GM18868 (cell line): ENCODE results near the gene TP53BP2.
"Not testable (repeated sequence)": the region's sequence is repeated elsewhere in the genome, so short reads cannot be mapped to it uniquely, and the experiment has no call there.

ENCODE experiments used
- ATAC-seq: cut with Tn5 transposase; IDR thresholded peaks from one replicate; pipeline ENCODE4 v1.9.1; 2021; ENCODE audit warnings: mild to moderate bottlenecking, moderate library complexity; ENCODE audit not compliant: unreplicated experiment

The TP53BP2 gene

DNA sequence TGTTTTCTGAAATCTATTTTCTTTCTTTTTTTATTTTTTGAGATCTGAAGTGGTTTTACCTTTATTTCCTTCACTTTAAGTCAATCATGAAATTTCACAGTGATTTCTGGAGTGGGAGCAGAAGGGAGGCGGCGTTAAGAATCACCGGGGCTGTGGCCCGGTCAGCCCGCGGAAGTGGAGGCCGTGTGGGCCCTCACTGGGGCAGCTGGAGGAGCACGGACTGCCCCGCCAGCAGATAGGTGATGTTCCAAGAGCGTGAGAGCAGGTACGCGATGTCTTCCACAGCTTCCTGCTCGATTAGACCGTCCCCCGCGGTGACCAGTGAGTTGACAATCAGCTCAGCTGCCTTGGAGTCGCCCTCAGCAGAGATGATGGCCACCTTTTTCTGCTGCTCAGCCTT is 10.6 kb upstream of the TP53BP2 start:
- no peak for ATAC-seq

DNA sequence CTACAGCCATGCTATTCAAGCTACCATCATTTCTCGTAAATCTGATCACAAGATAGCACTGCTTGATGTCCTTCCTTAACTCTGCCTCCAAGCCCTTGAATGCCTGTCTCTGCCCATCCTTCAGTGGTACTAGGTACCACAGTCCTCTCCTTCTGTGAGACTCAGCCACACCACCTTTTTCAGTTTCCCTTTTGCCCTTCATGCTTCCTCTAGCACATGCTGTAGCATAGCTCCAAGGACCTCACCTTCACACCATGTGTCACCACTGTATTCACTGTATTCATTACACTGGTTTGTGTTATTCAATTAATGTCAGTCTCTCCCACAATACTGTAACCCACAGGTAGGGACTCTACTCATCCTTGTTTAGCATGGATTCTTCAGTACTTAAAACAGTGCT is 8.0 kb upstream of the TP53BP2 start:
- ATAC-seq = no peak

DNA sequence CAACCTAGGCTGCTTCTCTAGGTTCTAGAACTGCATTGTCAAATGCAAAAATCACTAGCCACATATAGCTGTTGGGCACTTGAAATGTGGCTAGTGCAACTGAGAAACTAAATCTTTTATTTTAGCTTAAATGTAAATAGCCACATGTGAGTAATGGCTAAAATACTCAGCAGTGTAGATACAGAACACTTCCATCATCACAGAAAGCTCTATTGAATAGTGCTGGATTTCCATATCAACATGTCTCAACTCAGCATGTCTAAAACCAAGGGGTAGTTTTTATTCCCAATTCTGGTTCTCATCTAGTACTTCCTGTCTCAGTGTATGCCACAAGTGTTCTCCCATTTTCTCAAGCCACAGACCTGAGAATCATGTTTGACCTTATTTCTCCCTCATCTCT is 7.5 kb upstream of the TP53BP2 start:
- no peak for ATAC-seq

DNA sequence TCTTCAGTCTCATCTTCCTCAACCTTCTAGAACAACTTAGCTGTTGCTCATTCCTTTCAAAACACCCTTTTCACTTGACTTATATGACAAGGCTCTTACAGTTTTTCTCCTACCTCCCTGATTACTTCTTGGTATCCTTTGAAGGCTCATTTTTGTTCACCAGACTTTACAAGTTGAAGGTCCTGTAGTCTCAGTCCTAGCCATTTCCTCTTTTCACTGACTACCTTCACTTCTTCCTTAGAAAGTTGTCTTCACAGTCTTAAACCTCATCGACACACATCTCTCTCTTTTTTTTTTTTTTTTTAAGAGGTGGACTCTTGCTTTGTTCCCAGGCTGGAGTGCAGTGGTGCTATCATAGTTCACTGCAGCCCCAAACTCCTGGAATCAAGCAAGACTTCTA is 6.6 kb upstream of the TP53BP2 start:
- ATAC-seq = no peak

DNA sequence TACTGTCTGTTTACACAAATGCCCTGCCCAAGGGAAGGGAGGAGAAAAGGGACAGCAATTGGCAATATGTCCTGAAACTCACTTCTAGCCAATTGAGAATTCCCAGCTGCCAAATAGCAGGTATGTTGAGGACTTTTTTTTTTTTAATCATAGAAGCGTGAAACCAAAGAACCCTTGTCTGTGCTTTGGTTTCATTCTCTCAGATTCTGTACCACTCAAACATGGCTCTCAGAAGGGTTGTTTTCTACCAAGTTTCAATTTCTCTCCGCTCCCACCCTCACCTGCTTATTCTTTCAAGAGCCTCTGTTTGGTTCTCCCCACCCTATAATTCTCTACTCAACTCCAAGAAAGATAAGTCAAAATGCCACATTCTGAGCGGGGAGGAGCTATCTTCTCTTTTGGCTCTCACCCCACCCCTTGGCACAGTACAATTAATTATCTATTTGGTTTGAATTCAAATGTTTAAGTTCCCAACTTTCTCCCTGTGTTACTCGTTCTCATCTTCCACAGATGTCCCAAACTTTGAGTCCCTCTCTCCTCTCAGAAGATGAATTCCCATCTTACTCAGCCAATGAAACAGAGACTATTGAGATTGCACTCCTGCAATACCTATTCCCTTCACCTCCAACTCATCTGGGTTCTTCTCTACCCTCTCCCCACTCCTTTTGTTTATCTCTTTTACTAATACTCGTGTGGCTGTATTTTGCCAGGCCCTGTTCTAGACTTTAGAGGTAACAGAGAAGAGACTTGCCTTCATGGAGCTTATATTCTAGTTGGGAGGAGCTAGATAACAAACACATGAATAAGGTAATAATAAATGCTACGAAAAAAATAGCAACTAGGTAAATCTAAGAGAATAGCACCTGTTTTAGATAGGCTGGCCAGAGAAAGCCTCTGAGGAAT is 3.9 kb upstream of the TP53BP2 start:
- peak; percentile 24 for ATAC-seq

DNA sequence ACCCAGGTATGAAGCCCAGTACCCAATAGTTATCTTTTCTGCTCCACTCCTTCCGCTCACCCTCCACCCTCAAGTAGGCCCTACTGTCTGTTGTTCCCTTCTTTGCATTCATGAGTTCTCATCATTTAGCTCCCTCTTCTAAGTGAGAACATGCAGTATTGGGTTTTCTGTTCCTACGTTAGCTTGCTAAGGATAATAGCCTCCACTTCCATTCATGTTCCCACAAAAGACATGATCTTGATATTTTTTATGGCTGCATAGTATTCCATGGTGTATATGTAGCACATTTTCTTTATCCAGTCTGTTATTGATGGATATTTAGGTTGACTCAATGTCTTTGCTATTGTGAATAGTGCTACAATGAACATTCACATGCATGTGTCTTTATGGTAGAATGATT is 2.8 kb upstream of the TP53BP2 start:
- no peak for ATAC-seq

DNA sequence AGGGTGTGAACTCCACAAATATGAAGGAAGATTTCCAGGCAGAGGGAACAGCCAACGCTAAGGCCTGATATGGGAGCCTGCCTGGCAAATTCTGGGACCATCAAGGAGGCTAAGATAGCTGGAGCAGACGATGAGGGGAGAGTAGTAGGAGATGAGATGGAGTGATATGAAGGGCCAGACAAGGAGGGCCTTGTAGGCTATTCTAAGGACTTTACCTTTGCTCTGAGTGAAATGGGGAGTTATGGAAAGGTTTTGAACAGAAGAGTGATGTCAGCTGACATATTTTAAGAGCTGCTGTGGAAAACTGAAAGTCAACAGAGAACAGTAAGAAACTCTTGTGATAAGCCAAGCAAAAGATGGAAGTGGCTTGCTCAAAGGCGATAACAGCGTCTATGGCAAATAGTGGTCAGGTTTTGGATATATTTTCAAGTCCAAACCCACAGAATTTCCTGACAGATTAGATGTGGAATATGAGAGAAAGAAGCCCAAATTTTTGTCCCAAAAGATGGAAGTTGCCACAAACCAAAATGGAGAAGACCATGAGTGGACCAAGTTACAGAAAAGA is 2.1 kb upstream of the TP53BP2 start:
- no peak for ATAC-seq

DNA sequence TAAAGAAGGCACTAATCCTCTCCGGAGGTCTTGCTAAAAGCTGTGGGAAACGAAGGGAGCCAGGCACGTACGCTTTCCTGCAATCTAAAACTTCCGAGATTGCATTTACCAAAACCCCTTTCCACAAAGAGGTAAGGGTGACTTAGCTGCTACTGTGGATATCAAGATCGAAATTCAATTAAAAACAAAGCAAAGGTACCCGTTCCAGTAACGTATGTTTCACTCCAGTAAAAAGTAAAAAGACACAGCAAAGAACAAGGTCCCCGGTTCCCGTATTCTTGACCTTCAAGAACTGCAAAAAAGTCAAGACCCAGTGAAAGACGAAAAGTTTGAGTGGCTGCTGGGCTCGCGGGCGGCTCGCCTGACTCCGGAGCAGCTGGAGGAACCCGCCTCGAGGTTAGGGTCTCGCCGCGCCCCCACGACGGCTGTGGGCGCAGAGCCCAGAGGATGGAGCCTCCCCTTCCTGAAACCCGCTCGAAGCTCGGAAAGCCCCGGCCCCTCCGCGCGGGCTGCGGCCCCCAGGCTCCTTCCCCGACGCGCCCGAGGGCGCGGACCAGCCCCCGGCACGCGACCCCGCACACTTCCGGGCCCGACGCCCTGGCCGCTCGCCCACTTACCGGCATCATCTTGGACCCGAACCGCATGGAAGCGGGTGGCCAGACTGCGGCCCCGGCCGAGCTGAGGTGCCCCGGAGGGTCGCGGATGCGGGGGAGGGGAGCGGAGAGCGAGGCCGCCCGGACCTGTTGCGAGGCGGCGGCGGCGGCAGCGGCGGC is 524 bp downstream of the TP53BP2 start:
- ATAC-seq = peak; percentile 19

DNA sequence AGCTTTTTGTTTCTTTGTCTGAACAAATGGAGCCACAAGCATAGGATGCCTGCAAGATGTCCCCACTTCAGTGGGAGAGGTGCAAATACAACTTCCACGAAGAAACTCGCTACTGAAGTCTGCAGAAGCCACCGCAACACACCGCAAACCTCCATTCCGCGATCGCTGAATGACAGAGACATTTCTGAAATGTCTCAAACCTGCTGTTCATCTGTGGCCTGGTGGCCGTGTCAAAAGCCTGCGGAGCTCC is 1.0 kb downstream of the TP53BP2 start:
- ATAC-seq = no peak

DNA sequence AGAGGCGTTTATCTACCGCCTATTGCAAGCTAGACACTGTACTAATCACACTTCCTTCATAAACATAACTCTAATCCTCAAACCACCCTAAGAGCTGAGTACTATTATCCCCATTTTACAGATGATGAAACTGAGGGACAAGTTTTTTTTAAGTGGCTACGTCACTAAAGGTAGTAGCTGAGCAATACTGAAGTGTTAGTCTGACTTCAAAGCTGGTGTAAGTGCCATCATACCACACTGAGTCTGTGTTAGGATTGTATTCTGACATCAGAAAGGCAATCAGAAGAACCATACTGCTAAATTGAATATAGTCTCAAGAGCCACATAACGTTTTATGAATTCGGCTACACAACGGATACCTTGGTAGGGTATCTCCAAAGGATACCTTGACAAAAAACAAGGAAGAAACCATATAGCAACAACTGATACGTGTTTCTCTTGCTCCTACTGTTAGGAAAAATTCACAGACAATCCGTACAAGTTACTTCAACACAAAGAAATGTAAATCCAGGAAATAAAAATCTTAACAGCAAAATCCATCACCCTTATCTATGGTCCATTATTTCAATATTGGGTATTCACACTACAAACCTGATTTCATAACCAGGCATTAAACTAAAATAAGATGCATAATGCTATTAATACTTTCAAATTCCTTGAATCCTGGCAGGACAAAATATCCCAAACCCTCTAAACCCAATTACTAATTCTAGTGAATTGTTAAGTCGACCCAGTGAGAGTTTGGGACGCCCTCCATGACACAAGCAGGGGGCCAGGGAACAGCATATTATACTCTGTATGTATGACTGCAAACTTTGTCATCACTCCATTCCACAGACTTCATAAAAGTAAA is 1.6 kb downstream of the TP53BP2 start:
- ATAC-seq = no peak

DNA sequence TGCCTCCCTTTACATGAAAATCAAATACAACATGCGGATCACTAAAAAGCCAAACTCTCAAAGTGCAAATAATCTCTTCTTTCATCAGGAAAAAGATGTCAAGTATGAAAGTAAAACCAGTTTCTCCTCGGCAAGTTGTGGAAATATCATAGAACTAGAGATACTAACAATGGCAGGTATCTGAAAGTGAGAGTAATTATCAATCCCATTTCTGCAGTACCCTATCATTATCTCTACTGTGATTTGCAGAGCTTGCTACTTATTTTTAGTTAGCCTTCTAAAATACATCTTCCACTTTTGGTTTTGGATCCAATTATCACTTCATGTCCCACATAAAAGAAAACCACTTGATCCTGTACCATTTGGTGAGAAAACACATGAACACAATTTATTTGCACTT is 3.0 kb downstream of the TP53BP2 start:
- no peak for ATAC-seq

DNA sequence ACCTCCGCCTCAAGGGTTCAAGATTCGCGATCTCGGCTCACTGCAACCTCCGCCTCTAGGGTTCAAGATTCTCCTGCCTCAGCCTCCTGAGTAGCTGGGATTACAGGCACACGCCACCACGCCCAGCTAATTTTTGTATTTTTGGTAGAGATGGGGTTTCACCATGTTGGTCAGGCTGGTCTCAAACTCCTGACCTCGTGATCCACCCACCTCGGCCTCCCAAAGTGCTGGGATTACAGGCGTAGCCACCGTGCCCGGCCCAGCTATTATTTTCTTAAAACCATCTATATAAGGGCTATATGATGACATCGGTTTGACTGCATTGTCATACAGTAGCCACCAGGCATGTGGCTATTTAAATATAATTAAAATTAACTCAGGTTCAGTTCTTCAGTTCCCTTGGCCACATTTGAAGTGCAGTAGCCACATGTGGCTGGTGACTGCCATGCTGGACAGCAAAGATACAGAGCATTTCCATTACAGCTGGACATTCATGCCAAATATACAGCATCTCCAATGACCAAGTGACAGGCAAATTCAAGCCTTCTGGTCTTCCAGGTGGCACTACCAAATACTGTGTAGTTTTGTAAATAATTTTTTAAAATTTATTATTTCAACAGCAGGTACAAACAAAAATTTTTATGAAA is 3.6 kb downstream of the TP53BP2 start:
- ATAC-seq = not testable (repeated sequence)

DNA sequence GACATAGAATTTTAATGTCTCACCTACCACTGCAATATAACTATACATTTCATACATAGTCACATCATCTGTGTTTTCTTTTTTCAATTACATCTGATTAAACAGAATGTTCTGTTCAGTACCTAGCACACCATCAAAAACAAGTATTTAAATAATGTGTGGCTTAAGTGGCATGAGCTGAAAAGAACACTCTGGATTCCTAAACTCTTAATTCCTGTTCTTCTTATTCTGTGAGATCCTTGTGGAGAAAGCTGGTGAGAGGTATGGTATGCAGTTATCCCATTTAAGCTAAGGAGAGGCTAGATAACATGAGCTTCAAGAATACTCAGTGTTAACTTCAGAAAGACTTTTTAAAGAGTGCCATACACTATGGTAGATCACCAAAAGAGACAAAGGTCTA is 5.5 kb downstream of the TP53BP2 start:
- no peak for ATAC-seq

DNA sequence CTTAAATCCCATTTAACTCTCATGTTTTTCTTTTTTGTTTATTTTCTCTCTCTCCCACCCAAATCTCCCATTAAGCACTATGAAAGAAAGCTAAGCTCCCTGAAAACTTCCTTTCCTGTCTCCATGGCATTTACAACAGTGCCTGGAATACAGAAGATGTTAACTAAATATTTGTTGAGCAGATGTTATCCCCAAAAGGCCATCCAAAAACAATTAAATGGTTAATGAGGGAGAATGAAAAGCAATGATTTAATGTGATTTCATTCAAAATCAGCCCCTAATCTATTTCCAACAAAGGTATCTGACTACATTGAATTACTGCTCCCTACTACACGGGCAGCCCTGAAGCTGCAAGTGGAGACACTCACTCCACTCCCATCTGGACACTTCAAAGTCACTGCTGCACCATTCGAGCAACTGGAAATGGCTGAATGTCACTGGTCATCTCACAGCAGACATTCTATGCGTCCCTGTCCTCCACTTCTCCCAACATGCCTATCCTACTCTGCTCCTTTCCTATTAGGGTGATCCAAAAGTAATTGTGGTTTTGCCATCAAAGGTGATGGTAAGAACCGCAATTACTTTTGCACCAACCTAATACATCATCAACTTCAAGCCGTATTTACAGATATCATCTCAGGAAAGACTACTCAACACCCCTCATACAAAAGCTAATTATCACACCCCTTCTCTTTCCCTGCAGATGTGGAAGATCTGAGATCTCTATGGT is 7.5 kb downstream of the TP53BP2 start:
- no peak for ATAC-seq

DNA sequence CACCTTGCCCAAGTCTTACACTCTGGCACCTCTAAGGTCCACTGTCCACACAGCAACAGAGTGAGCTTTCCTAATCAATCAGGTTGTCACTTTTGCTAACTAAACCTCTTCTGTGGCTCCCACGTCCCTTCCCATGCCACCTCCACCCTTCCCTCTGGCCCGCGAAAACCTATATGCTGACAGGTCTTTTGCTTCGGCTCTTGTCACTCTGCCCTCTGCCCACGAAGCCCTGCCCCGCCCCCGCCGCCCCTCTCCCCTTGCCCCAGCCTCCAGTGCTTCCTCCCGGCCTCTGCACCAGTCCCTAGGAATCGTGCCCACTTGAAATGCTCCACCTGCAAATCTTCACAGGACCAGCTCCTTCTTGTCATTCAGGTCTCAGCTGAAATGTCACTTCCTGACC is 8.1 kb downstream of the TP53BP2 start:
- no peak for ATAC-seq

DNA sequence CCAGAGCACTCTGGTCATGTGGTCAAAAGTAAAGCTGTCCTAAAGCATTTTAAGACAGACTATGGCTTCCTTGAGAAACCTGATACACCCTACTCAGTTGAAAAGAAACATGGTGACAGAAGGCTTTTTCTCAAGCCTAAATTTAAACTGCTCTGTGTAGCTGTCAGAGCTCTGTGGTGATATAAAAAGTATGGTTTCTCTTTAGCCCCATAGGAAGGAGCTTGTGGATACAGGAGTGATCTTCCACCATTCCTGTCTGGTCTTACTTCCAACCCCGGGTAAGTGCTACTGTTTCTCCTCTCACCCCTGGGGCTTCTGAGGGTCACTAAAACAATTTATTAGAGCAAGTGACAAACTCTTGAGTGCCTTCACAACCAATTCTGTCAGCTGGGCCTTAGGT is 8.5 kb downstream of the TP53BP2 start:
- no peak for ATAC-seq

DNA sequence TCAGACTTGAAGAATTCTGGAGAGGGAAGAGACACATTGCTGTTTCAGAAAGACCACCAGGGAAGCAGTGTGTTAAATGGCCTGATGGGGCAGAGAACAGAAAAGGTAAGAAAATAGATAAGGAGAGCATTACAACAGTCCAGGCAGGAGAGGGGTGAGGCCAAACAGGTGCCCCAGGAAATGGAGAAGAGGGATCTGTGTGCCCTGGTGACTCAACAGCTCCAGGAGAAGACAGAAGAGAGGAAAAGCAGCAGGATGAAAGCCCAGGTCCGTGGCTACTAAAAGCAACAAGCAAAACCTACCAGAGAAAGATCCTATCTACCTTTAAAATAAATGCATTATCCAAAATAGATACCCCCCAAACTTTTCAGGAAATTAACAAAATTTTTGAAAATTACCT is 9.2 kb downstream of the TP53BP2 start:
- no peak for ATAC-seq

DNA sequence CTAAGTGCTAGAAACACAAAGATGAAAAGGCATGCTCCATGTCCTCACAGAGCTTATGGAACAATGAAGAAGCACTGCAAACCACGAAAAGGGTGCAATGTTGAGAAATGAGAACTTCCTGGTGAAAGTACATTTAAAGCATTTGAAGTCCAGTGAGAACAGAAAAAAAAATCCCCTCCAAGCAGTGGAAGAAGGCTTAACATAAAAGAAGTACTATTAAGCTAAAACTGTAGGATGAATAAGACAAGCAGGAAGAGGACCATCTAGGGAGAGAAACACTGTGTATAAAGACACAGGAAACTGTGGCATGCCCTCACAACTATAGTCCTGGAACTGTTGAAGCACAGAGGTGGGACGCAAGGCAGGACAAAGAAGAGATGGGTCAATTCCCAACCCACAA is 10.0 kb downstream of the TP53BP2 start:
- no peak for ATAC-seq

DNA sequence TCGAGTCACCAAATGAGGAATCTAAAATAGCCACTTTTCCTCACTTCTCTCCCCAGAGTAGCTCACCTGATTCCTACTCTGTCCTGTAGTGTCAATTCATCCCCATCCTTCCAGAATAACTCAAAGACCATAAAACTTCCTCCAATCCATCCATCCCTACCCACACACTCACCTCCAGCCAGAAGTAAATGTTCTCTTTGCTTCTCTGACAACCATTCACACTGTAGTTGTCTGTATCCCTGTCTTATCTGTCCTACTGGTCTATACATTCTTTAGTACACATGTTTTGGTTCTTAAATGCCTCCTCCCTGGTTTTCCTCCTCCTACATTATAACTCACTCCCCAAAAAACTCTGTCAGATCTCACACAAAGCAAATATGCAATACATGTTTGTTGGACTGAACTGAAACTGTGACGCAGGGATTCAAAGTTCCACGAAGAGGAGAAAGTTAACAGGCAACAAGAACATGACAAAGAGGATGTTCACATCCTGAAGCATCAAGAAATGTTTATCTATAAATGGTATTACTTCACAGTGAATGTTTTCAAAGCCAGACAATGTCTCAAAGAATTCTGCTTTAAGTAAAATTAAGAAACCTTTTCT is 11.0 kb downstream of the TP53BP2 start:
- no peak for ATAC-seq

DNA sequence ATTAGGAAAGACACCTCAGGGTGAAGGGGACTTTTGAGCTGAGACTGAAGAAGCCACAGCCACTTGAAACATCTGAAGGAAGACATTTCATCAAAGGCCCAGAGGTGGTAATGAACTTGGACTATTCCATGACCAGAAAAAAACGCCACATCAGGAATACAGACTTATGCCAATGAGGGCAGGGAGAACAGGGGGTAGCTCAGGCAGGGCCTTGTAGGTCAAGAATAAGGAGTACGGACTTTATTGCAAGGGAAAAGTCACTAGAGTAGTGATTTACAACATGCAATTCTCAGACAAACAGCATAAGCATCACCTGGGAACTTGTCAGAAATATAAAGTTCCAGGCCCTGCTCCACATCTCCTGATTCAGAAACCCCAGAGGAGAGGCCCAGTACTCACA is 11.8 kb downstream of the TP53BP2 start:
- ATAC-seq = no peak
